T-helper 17 cell (primary cell): ENCODE data around the gene RAB6B. TPM values are rescaled to one million over a fixed set of nuclear protein-coding genes. Genes with fewer than 3 reads are reported as not detected.

Source experiments
- ATAC-seq: fragments of 150-1000 bp; cut with Tn5 transposase; 2 replicates; pipeline ENCODE4 v1.10.0; 2021; ENCODE audit warnings: mild to moderate bottlenecking, moderate library complexity
- DNase-seq, 3 donors: peaks; one replicate each; pipeline versions ENCODE4 v3.0.0 to v3.0.0-alpha.2; 2020 to 2021
- H3K9me3 ChIP-seq: one replicate; pipeline ENCODE4 v1.7.0; 2013; ENCODE audit warnings: low read length, mild to moderate bottlenecking; ENCODE audit not compliant: control insufficient read depth, poor library complexity, severe bottlenecking
- H3K27ac Mint-ChIP-seq: one replicate; pipeline ENCODE4 v1.8.0; 2022; ENCODE audit warnings: mild to moderate bottlenecking, moderate library complexity, mixed read lengths
- H3K27me3 Mint-ChIP-seq: one replicate; pipeline ENCODE4 v1.8.0; 2022; ENCODE audit warnings: mixed read lengths
- H3K36me3 Mint-ChIP-seq: one replicate; pipeline ENCODE4 v1.8.0; 2022; ENCODE audit warnings: low read depth, mixed read lengths
- H3K4me1 Mint-ChIP-seq: one replicate; pipeline ENCODE4 v1.8.0; 2022; ENCODE audit warnings: mild to moderate bottlenecking, mixed read lengths
- H3K4me3 Mint-ChIP-seq: one replicate; pipeline ENCODE4 v1.8.0; 2022; ENCODE audit warnings: mild to moderate bottlenecking, moderate library complexity, mixed read lengths
- total RNA-seq, 4 donors: library from RNA in 2 of 4; stranded (reverse) in 2 of 4; gene quantifications; one replicate each; pipeline ENCODE4 v1.2.3 and lab custom pipeline; 2022 to 2026

RAB6B gene
- total RNA-seq, 2 donors from 2014 or later, result 1.8 to 4.3 TPM

DNA sequence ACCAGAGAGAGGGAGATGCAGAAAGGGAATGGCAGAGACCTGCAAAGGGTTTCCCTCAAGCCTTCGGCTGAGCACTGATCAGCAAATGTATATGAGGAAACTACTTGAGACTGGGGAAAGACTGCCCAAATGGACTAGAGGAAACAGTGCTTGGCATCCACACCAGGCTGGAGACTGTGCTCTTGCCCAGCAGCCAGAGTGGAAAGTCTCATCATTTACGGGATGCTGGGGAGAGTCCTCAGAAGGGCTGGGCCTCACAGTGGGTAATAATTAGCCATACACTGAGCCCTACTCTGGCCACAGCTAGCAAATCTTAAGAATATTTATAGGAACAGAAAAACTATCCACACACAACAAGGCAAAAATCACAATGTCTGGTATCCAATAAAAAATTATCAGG, 18.5 kb downstream of the RAB6B start:
- no peaks in the 10 kb centered on the region for H3K36me3 Mint-ChIP-seq
- no peaks in the 10 kb centered on the region for H3K9me3 ChIP-seq
- no peak overlapping the region for H3K27ac Mint-ChIP-seq
- H3K4me3 Mint-ChIP-seq, result no peak overlapping the region
- H3K4me1 Mint-ChIP-seq, result peaks cover 3% of the 10 kb centered on the region
- peaks cover 9% of the 10 kb centered on the region for H3K27me3 Mint-ChIP-seq
- DNase-seq (no peak), ATAC-seq (no peak)

- H3K36me3 Mint-ChIP-seq, result no peaks in the 10 kb centered on the region
These were observed 20.8 kb downstream of the RAB6B start for GRCh38 chr3:133874761-133875438.

GRCh38 chr3:133874344-133874743, 21.3 kb downstream of the RAB6B start:
- Mint-ChIP-seq H3K36me3 (no peaks in the 10 kb centered on the region), H3K27ac (no peak overlapping the region), H3K4me3 (no peak overlapping the region), H3K4me1 (no peaks in the 10 kb centered on the region), H3K27me3 (peaks cover 17% of the 10 kb centered on the region)
- no peaks in the 10 kb centered on the region for H3K9me3 ChIP-seq
- ATAC-seq (no peak), DNase-seq (no peak)

More at GRCh38 chr3:133874761-133875438, 20.8 kb downstream of the RAB6B start:
- no peak for DNase-seq
- H3K27me3 Mint-ChIP-seq, result peaks cover 17% of the 10 kb centered on the region
- H3K4me1 Mint-ChIP-seq, result no peaks in the 10 kb centered on the region
- no peak for ATAC-seq
- H3K4me3 Mint-ChIP-seq, result no peak overlapping the region
- H3K9me3 ChIP-seq, result no peaks in the 10 kb centered on the region
- H3K27ac Mint-ChIP-seq, result no peak overlapping the region

DNA sequence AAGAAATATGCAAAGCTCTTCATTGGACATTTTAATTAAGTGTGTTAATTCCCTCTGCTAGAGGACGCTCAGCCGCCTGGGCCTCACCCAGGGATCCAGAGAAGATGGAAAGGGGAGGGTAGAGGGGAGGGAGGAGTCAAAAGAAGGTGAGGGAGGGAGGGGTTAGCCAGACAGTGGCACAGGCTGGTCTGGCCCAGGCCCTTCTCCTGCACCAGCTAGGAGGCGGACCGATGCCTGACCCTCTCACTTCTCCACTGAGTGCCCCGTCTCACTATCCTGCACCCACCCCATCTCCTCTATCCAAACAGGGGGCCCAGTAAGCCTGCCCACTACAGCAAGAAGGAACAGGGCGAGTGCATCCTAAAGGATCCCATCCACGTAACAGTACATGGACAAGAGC, 22.9 kb downstream of the RAB6B start:
- DNase-seq (no peak), ATAC-seq (no peak)
- peaks cover 3% of the 10 kb centered on the region for H3K4me1 Mint-ChIP-seq
- no peak overlapping the region for H3K4me3 Mint-ChIP-seq
- peaks cover 5% of the 10 kb centered on the region for H3K36me3 Mint-ChIP-seq
- H3K27me3 Mint-ChIP-seq, result peaks cover 30% of the 10 kb centered on the region
- H3K27ac Mint-ChIP-seq, result no peak overlapping the region
- no peaks in the 10 kb centered on the region for H3K9me3 ChIP-seq

DNA sequence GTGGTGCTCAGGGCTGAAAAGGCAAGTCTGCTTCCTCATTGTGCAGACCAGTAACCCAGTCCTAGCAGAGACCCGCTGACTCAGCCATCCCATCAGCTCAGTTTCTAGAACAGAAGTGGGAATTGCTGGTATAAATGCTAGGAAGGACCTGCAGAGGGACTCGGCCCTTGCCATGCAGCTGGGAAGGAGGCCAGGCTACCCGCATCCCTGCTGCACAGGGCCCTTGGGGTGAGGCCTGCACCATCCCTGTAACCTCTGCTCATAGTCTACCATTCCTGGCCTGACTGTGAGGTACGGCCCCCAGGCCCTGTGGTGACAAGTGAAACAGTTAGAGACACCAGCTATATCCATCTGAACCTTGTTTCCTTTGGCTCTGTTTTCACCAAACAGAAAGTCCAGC, 23.5 kb downstream of the RAB6B start:
- Mint-ChIP-seq H3K4me3 (no peak overlapping the region), H3K27me3 (peaks cover 30% of the 10 kb centered on the region), H3K4me1 (peaks cover 3% of the 10 kb centered on the region), H3K36me3 (peaks cover 5% of the 10 kb centered on the region), H3K27ac (no peak overlapping the region)
- DNase-seq, result no peak
- H3K9me3 ChIP-seq, result no peaks in the 10 kb centered on the region
- no peak for ATAC-seq

DNA sequence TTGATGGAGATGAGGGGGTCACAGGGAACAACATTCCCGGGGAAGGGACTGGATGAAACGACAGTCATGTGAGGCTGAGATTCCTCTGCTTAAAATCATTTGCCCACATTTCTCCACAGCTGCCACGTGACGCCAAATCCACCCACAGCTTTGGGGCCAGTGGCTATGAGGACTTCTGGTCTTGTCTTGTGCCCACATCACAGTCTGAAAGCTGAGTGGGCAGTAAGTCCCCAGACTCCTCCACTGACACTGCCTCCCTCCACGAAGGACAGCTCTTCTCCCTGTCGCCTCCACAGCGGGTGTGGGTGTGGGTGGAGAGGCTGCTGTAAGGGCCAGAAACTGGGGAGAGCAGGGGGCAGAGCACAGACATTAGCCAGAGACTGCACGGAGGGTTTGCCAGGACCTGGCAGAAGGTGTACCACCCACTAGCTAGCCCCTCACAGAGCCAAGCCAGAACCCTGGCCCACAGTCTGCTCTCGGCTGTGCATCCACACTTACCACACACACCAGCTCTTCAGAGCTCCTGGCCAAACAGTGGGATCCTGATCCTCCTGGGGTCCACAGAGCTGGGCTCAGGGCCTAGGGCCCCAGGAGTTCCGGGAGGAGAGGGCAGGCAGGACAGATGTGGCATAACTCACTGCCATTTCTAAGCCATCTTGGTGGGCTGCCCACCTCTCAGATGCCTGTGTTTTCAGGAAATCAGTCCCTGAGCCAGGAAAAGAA, 24.2 kb downstream of the RAB6B start:
- Mint-ChIP-seq H3K4me1 (peaks cover 3% of the 10 kb centered on the region), H3K27ac (no peak overlapping the region), H3K36me3 (peaks cover 5% of the 10 kb centered on the region), H3K4me3 (no peak overlapping the region), H3K27me3 (peaks cover 33% of the 10 kb centered on the region)
- DNase-seq, result no peak
- no peaks in the 10 kb centered on the region for H3K9me3 ChIP-seq
- ATAC-seq, result no peak

GRCh38 chr3:133870822-133871221, 24.9 kb downstream of the RAB6B start:
- H3K4me1 Mint-ChIP-seq, result peaks cover 3% of the 10 kb centered on the region
- H3K36me3 Mint-ChIP-seq, result peaks cover 5% of the 10 kb centered on the region
- no peaks in the 10 kb centered on the region for H3K9me3 ChIP-seq
- no peak overlapping the region for H3K4me3 Mint-ChIP-seq
- no peak for ATAC-seq
- no peak overlapping the region for H3K27ac Mint-ChIP-seq
- H3K27me3 Mint-ChIP-seq, result peaks cover 37% of the 10 kb centered on the region
- no peak for DNase-seq

- DNase-seq (no peak), ATAC-seq (no peak)
- Mint-ChIP-seq H3K27me3 (peaks cover 42% of the 10 kb centered on the region), H3K4me3 (no peak overlapping the region), H3K4me1 (peaks cover 3% of the 10 kb centered on the region), H3K36me3 (peaks cover 5% of the 10 kb centered on the region), H3K27ac (no peak overlapping the region)
- H3K9me3 ChIP-seq, result no peaks in the 10 kb centered on the region
These were observed 26.1 kb downstream of the RAB6B start for GRCh38 chr3:133869586-133869985.

DNA sequence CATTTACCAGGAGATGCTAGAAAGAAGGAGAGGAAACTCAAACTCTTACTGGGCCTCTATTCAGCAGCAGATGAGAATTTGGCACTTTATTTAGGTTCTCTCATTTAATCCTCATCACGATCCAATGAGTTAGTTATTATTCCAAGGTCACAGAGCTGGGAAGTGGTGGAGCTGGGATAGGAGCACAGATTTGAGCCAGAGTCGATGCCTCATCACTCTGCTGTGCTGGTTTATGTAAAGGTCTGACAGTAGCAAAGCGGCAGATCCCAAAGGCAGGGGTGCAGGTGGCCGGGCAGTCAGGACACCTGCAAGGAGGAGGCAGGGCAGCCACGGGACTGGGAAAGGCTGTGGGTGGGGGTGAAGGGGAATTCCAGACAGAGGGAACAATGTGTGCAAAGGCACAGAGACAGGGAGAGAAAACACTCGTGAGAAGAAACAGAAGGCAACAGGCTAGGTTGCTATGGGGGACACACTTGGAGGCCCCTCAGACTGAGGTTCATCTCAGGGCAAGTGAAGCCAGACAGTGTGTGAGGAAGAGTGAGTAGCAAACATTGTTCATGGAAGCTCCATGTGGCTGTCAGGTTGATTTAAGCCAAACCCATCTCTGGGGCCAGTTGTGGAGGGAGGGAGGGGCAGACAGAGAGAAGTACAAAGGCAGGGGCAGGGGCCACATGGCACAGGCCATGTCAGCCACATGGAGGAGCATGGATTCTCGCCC, 26.8 kb downstream of the RAB6B start:
- H3K4me3 Mint-ChIP-seq, result no peak overlapping the region
- peak overlapping the region; percentile 71 for H3K27ac Mint-ChIP-seq
- no peak for DNase-seq
- ATAC-seq, result no peak
- peaks cover 46% of the 10 kb centered on the region for H3K27me3 Mint-ChIP-seq
- no peaks in the 10 kb centered on the region for H3K9me3 ChIP-seq
- peaks cover 3% of the 10 kb centered on the region for H3K4me1 Mint-ChIP-seq
- peaks cover 7% of the 10 kb centered on the region for H3K36me3 Mint-ChIP-seq

DNA sequence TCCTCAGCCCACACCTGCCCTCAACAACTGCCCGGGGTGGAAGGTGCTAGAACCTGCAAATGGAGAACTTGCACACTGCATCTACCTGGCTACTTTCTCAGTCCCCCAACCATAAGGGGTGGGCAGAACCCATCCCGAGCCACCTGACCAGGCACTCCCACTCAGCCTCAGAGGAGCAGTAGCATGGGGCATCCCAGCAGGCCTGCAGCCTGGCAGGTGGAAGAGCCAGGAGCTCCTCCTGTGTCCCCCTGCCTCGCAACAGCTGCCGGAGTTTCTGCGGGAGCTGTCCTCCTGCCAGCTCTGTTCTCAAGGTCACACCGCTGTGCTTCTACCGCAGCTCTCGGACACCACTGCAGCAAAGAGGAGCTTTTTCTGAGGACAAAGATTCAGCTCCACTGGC, 27.5 kb downstream of the RAB6B start:
- peaks cover 43% of the 10 kb centered on the region for H3K27me3 Mint-ChIP-seq
- H3K4me3 Mint-ChIP-seq, result no peak overlapping the region
- ATAC-seq (no peak), DNase-seq (no peak)
- H3K4me1 Mint-ChIP-seq, result peaks cover 3% of the 10 kb centered on the region
- H3K27ac Mint-ChIP-seq, result peak overlapping the region; percentile 71
- peaks cover 7% of the 10 kb centered on the region for H3K36me3 Mint-ChIP-seq
- H3K9me3 ChIP-seq, result no peaks in the 10 kb centered on the region

GRCh38 chr3:133866141-133866540, 29.5 kb downstream of the RAB6B start:
- no peak for ATAC-seq
- H3K36me3 Mint-ChIP-seq, result peaks cover 7% of the 10 kb centered on the region
- peaks cover 6% of the 10 kb centered on the region for H3K4me1 Mint-ChIP-seq
- no peaks in the 10 kb centered on the region for H3K9me3 ChIP-seq
- peaks cover 40% of the 10 kb centered on the region for H3K27me3 Mint-ChIP-seq
- DNase-seq, result no peak
- no peak overlapping the region for H3K27ac Mint-ChIP-seq
- H3K4me3 Mint-ChIP-seq, result no peak overlapping the region

- no peak overlapping the region for H3K4me3 Mint-ChIP-seq
- H3K27ac Mint-ChIP-seq, result no peak overlapping the region
- H3K27me3 Mint-ChIP-seq, result peaks cover 35% of the 10 kb centered on the region
- H3K9me3 ChIP-seq, result no peaks in the 10 kb centered on the region
- peaks cover 6% of the 10 kb centered on the region for H3K4me1 Mint-ChIP-seq
- DNase-seq (no peak), ATAC-seq (no peak)
- peaks cover 7% of the 10 kb centered on the region for H3K36me3 Mint-ChIP-seq
These were observed 30.4 kb downstream of the RAB6B start for GRCh38 chr3:133865136-133865855.

GRCh38 chr3:133864616-133865015, 31.1 kb downstream of the RAB6B start:
- peaks cover 7% of the 10 kb centered on the region for H3K36me3 Mint-ChIP-seq
- H3K27ac Mint-ChIP-seq, result no peak overlapping the region
- no peak for DNase-seq
- H3K27me3 Mint-ChIP-seq, result peaks cover 35% of the 10 kb centered on the region
- no peaks in the 10 kb centered on the region for H3K9me3 ChIP-seq
- ATAC-seq, result no peak
- no peak overlapping the region for H3K4me3 Mint-ChIP-seq
- H3K4me1 Mint-ChIP-seq, result peaks cover 6% of the 10 kb centered on the region
